Measurements from ENCODE around the gene ENDOD1.

GRCh38 chr11:95045812-95046211, 43.8 kb upstream of the ENDOD1 start:
- no peak for TF ChIP-seq CTCF (IDR thresholded peaks at IDR 0.05)
- TF ChIP-seq POLR2AphosphoS5 (IDR thresholded peaks at IDR 0.05), result no peak

All from prostate gland (tissue), 2 donors.